ENCODE measurements around the gene SNX13.

SNX13 gene

DNA sequence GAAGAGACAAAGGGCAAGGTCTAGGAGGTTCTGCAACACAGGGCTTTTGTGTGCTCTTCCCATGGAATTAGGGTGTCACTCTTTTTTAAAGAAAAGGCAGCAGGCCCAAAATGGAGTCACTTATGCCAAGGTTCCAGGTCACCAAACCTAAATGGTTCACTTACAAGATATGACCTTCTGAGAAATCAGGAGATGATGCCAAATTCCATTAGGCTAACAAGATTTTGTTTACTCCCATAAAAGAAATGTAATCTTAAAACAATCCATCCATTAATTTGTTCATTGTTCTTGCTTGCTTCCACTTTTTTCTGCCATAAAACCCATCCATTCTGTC, 158.1 kb downstream of the SNX13 start:
- DNase-seq (ENCODE audit: low read depth in 4 of 4, low spot score in 1 of 4) = no peak

- no peak for DNase-seq (ENCODE audit: low read depth in 4 of 4, low spot score in 1 of 4)
Measured at GRCh38 chr7:17781491-17782215, 158.6 kb downstream of the SNX13 start.

- DNase-seq (ENCODE audit: low read depth in 4 of 4, low spot score in 1 of 4) = no peak
Measured at GRCh38 chr7:17779381-17779780, 160.9 kb downstream of the SNX13 start.

GRCh38 chr7:17774716-17775288, 165.5 kb downstream of the SNX13 start:
- DNase-seq (ENCODE audit: low read depth in 4 of 4, low spot score in 1 of 4) = no peak

- DNase-seq (ENCODE audit: low read depth in 4 of 4, low spot score in 1 of 4) = no peak
Measured at GRCh38 chr7:17774248-17774647, 166.0 kb downstream of the SNX13 start.

GRCh38 chr7:17773289-17773626, 167.0 kb downstream of the SNX13 start:
- no peak for DNase-seq (ENCODE audit: low read depth in 4 of 4, low spot score in 1 of 4)

DNA sequence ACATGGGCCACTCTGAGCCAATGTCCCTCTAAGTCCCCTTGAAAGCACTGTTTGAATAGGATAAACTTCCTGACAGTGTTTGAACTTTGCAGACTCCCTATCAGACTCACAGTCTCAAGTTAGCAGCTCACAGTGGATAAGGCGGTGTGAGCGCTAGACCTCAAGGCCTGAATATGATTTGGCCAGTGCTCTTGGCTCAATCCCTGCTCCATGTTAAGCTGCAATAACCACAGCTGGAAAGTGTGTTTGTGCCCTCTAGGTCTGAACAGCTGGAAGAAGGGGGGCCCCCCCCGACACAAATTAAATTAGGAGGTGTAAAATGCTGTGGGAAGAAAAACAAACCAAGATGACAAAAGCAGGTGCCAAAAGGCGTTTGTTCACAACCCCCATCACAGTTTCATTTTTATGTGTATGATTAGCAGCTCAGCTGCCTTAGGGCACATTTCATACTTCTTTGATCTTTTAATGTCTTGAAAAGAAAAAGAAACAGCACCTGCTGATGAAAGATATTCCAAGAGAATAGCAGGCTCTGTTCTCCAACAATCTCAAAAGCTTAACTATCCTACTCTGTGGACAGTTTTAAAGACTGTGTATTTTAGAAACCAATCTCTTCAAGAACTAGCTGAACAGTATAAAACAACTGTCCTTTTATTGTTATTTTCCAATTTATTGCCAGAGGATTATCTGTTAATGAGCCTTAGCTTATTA, 167.6 kb downstream of the SNX13 start:
- DNase-seq (ENCODE audit: low read depth in 4 of 4, low spot score in 1 of 4) = no peak

DNA sequence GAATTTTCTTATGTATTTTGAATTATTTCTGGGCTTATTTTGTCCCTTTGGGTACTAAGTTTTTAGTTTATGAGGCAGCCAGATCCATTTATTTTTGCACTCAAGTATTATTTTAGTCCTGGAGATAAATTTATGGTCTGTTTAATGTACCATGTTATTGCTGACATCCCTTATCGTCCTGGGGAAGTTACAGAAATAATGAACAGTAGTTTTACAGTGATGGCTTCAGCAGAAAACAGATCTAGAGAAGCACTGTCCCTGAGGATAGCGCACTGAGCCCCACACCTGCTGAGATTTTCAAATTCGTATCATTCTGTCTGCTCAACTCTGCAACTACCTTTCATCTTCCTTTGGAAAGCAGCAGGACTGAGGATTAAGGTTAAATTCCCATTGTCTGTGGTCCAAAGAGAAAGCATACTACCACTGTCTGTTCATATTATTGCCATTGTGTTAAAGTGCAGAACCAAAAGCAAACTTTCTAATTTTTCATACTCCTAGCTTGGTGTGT, 168.3 kb downstream of the SNX13 start:
- DNase-seq (ENCODE audit: low read depth in 4 of 4, low spot score in 1 of 4) = no peak

GRCh38 chr7:17770710-17771375, 169.5 kb downstream of the SNX13 start:
- no peak for DNase-seq (ENCODE audit: low read depth in 4 of 4, low spot score in 1 of 4)

DNA sequence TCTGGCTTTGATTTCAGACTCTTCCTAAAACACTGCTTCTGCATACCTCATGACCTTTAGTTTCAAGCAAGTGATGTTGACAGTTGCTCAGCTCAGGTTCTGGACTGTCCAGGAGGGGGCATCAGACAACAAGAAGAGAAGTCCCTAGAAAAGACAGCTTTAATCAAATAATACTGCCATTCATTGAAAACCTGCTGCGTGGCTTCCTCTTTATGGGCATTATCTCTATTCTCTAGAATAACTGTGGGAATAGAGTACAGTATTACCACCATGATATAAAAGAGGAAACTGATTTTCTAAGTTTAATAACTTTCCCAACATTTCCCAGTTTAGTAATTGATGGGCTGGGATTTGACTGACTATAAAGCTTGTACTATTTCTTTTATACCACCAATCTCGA, 170.4 kb downstream of the SNX13 start:
- DNase-seq (ENCODE audit: low read depth in 4 of 4, low spot score in 1 of 4) = peak in 2 of 4 experiments; percentile 13 to 35

DNA sequence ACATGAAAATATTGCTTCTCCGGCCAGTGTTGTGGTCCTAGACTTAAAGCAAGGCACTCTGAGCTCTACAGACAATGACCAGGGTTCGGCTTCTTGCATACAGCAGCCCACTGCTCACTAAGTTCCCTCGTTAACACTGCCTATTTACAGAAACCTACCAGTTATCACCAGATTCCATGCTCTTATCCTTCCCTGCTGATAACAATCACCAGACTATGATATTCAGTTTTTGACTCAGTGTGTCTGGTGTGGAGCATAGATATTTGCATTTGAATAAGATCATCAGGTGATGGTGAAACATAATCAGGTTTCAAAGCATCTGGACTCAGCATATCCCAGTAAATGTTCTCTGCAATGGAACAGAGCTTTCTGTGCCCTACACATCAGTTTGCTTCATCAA, 182.3 kb downstream of the SNX13 start:
- DNase-seq (ENCODE audit: low read depth in 4 of 4, low spot score in 1 of 4) = no peak

DNA sequence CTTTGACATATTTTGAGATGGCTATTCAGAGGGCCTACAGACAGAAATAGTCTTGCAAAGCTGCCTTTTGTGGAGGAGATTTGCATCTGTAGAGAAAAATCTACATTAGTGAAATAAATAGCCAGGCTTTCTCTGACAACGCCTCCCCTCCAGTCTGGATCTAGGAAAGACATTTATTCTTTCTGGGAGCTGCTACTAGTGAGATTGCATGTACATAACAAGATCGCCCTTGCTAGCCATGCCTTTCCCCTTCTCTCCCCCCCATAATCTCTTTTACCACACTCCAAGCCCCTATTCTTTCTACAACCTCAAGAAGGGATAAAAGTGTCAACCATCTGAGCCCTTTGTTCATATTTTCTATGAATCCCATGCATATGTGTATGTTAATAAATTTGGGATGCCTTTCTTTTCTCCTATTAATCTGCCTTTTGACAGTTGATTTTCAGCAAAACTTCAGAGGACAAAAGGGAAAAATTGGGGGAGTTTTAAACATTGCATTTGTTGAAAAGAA, 194.2 kb downstream of the SNX13 start:
- DNase-seq (ENCODE audit: low read depth in 4 of 4, low spot score in 1 of 4) = no peak

DNA sequence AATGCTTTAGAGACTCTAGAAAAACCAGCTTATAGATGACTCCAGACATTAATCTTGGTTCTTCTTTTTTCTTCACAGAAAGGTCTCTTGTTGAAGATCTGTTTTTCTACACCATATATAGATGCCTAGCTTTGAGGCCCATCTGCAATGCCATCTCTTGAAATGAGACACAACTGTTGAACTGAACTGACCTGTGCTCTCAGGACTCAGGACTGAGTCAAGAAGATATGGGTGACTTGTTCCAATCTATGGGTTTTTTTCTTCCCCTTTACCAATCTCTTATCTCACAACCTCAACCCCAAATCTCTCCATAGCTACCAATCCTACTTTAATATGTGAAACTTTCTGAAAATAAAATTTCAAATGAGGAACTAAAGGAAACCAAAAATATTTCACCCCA, 194.7 kb downstream of the SNX13 start:
- DNase-seq (ENCODE audit: low read depth in 4 of 4, low spot score in 1 of 4) = no peak

- DNase-seq (ENCODE audit: low read depth in 4 of 4, low spot score in 1 of 4) = no peak
Measured at GRCh38 chr7:17743316-17743715, 197.0 kb downstream of the SNX13 start.

GRCh38 chr7:17741426-17741825, 198.9 kb downstream of the SNX13 start:
- DNase-seq (ENCODE audit: low read depth in 4 of 4, low spot score in 1 of 4) = no peak
